Chondrocyte (in vitro differentiated cells): ENCODE data around the gene SPO11. TPM values are rescaled to one million over a fixed set of nuclear protein-coding genes. Genes with fewer than 3 reads are reported as not detected.

Source experiments
- DNase-seq: peaks from one replicate; pipeline ENCODE4 v3.0.0; 2021; ENCODE audit warnings: mixed read lengths, low spot score
- H3K27ac Mint-ChIP-seq: one replicate; pipeline ENCODE4 v1.8.0; 2021; ENCODE audit warnings: mild to moderate bottlenecking, moderate library complexity, mixed read lengths; ENCODE audit not compliant: unreplicated experiment
- H3K27me3 Mint-ChIP-seq: 2 replicates; pipeline ENCODE4 v1.8.0; 2021; ENCODE audit warnings: low read depth, mixed read lengths
- H3K36me3 Mint-ChIP-seq: 2 replicates; pipeline ENCODE4 v1.8.0; 2021; ENCODE audit warnings: low read depth, mixed read lengths
- H3K4me1 Mint-ChIP-seq: 2 replicates; pipeline ENCODE4 v1.8.0; 2021; ENCODE audit warnings: low read depth, mild to moderate bottlenecking, mixed read lengths
- H3K4me3 Mint-ChIP-seq: one replicate; pipeline ENCODE4 v1.8.0; 2021; ENCODE audit warnings: mild to moderate bottlenecking, moderate library complexity, mixed read lengths; ENCODE audit not compliant: unreplicated experiment
- H3K9me3 Mint-ChIP-seq: 2 replicates; pipeline ENCODE4 v1.8.0; 2021; ENCODE audit warnings: low read depth, mixed read lengths
- total RNA-seq: library from RNA; stranded (reverse); gene quantifications from 3 replicates; pipeline ENCODE4 v1.2.1, GENCODE V29; 2021
- TF ChIP-seq, protein P1 (sequence below): fragments of 200-600 bp; sonication (generic); IDR thresholded peaks from 2 replicates; pipeline ENCODE4 v1.5.0; 2021; ENCODE audit warnings: antibody characterized with exemption, mild to moderate bottlenecking, moderate library complexity

The SPO11 gene
- total RNA-seq, 1 donor from 2014 or later, result not detected

DNA sequence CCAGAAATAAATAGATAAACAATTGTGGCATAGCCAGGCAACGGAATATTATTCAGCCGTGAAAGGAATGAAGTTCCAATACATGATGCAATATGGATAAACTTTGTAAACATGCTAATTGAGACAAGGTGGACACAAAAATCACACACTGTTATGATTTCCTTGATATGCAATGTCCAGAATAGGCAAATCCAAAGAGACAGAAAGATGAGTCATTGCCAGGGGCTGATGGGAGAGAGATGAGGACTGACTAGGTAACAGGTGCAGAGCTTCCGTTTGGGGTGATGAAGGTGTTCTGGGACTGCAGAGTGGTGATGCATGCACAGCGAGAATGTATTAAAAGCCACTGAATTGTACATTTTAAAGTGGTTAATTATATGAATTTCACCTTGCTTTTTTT is 31.1 kb upstream of the SPO11 start:
- H3K4me1 Mint-ChIP-seq, result no peaks in the 10 kb centered on the region
- DNase-seq, result no peak
- TF ChIP-seq, protein P1, sequence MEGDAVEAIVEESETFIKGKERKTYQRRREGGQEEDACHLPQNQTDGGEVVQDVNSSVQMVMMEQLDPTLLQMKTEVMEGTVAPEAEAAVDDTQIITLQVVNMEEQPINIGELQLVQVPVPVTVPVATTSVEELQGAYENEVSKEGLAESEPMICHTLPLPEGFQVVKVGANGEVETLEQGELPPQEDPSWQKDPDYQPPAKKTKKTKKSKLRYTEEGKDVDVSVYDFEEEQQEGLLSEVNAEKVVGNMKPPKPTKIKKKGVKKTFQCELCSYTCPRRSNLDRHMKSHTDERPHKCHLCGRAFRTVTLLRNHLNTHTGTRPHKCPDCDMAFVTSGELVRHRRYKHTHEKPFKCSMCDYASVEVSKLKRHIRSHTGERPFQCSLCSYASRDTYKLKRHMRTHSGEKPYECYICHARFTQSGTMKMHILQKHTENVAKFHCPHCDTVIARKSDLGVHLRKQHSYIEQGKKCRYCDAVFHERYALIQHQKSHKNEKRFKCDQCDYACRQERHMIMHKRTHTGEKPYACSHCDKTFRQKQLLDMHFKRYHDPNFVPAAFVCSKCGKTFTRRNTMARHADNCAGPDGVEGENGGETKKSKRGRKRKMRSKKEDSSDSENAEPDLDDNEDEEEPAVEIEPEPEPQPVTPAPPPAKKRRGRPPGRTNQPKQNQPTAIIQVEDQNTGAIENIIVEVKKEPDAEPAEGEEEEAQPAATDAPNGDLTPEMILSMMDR, result no peak
- peaks cover 38% of the 10 kb centered on the region for H3K27me3 Mint-ChIP-seq
- no peak overlapping the region for H3K4me3 Mint-ChIP-seq
- H3K9me3 Mint-ChIP-seq, result no peaks in the 10 kb centered on the region
- no peak overlapping the region for H3K27ac Mint-ChIP-seq
- H3K36me3 Mint-ChIP-seq, result no peaks in the 10 kb centered on the region

- Mint-ChIP-seq H3K9me3 (no peaks in the 10 kb centered on the region), H3K27me3 (peaks cover 36% of the 10 kb centered on the region), H3K4me3 (no peak overlapping the region), H3K4me1 (no peaks in the 10 kb centered on the region), H3K36me3 (no peaks in the 10 kb centered on the region), H3K27ac (no peak overlapping the region)
- TF ChIP-seq, protein P1, result no peak
- DNase-seq, result no peak
These were observed 28.6 kb upstream of the SPO11 start for GRCh38 chr20:57301026-57301425.

- H3K9me3 Mint-ChIP-seq, result no peaks in the 10 kb centered on the region
- TF ChIP-seq, protein P1, result no peak
- peaks cover 26% of the 10 kb centered on the region for H3K27me3 Mint-ChIP-seq
- no peaks in the 10 kb centered on the region for H3K36me3 Mint-ChIP-seq
- no peak overlapping the region for H3K27ac Mint-ChIP-seq
- H3K4me3 Mint-ChIP-seq, result no peak overlapping the region
- no peak for DNase-seq
- no peaks in the 10 kb centered on the region for H3K4me1 Mint-ChIP-seq
These were observed 22.9 kb upstream of the SPO11 start for GRCh38 chr20:57306747-57307146.

GRCh38 chr20:57308451-57309271 is 20.9 kb upstream of the SPO11 start:
- peaks cover 19% of the 10 kb centered on the region for H3K27me3 Mint-ChIP-seq
- H3K4me3 Mint-ChIP-seq, result no peak overlapping the region
- no peaks in the 10 kb centered on the region for H3K4me1 Mint-ChIP-seq
- no peak overlapping the region for H3K27ac Mint-ChIP-seq
- H3K36me3 Mint-ChIP-seq, result no peaks in the 10 kb centered on the region
- TF ChIP-seq, protein P1, result no peak
- no peak for DNase-seq
- H3K9me3 Mint-ChIP-seq, result no peaks in the 10 kb centered on the region

DNA sequence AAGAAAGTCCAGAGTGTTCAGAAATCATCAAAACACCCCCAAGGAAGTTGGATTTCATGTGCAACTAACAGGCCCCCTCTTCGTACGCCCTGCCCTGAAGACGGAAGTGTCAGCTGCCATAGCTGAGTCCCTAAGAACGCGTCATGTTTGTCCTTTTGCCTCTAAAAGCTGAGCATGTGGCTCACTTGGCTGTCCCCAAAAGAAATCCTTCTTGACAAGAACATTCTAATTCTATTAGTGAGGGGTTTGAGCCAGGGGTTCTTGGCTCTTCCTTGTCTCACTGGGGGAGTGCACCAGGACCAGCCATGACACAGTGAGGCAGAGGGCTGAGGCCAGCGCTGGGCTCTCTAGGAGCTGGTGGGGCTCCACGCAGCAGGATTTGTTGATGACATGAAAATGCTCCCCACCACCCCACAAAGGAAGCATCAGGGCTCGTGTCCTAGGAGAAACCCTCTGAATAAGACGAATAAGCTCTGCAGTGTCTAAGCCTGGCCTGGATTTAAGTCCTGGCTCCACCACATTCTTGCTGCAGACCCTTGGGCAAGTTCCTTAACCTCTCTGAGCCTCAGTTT is 20.0 kb upstream of the SPO11 start:
- DNase-seq, result no peak
- Mint-ChIP-seq H3K4me3 (no peak overlapping the region), H3K9me3 (no peaks in the 10 kb centered on the region), H3K4me1 (no peaks in the 10 kb centered on the region), H3K27ac (no peak overlapping the region), H3K27me3 (peaks cover 25% of the 10 kb centered on the region), H3K36me3 (no peaks in the 10 kb centered on the region)
- TF ChIP-seq, protein P1, result no peak
